Stimulated activated CD4-positive, alpha-beta T cell treated with anti-CD3 and anti-CD28 coated beads, TNF-alpha, amount 100 ng/mL, for 4 hours (primary cell): Measurements from ENCODE around the gene TTBK2.
"Not testable (repeated sequence)": the region's sequence is repeated elsewhere in the genome, so short reads cannot be mapped to it uniquely, and the experiment has no call there.

ENCODE experiments used
- DNase-seq, 3 experiments: peaks; one replicate each; pipeline ENCODE4 v3.0.0-alpha.2; 2020; ENCODE audit warnings: low read depth in 3 of 3

Gene TTBK2

DNA sequence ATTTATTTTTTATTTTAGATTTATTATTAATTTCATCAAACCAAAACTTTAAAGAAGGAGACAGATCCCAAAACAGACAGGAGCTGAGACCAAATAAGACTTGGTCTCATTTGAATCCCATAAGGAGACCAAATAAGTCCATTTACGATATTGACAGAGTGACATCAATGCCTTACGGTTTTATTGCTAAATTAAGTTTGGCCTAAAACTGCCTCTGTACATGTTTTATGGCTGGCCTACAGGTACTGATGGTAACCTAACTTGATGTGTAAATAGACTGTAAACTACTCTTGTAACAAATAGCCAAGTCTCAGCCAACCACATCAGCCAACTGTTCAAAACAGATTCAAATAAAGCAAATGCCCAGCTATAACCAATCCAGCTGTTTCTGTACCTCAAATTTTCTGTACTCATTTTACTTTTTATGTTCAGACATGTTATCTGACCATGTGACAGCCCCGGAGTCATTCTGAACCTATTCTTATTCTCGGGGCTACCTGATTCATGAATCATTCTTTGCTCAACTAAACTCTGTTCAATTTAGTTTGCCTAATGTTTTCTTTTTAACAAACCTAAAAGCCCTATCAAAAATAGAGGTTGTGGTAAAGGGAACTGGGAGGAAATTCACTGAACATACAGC, 94.2 kb downstream of the TTBK2 start:
- DNase-seq, result no peak

DNA sequence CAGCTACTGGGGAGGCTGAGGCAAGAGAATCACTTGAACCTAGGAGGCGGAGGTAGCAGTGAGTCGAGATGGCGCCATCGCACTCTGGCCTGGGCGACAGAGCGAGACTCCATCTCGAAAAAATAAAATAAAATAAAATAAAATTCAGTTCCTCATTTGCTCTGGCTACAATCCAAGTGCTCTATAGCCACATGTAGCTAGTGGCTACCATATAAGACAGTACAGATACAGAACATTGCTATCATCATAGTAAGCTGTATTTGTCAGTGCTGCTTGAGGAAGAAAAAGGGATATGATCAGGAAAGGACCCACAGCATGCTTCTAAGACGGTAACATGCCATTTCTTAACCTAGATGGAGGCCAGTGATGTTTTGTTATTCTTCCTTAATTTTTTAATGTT, 95.0 kb downstream of the TTBK2 start:
- DNase-seq, result no peak

DNA sequence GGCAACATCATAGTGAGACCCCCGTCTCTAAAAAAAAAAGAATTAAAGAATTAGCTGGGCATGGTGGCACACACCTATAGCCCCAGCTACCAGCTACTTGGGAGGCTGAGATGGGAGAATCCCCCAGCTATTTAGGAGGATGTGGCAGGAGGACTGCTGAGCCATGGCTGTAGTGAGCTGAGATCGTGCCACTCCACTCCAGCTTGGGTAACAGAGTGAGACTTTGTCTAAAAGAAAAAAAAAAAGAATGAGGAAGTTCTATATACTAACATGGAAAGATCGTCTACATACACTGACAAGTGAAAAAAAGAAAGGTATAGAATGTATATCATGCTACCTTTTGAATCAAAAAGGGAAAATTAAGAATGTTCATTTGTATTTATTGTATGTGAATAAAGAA, 99.8 kb downstream of the TTBK2 start:
- DNase-seq, result no peak

DNA sequence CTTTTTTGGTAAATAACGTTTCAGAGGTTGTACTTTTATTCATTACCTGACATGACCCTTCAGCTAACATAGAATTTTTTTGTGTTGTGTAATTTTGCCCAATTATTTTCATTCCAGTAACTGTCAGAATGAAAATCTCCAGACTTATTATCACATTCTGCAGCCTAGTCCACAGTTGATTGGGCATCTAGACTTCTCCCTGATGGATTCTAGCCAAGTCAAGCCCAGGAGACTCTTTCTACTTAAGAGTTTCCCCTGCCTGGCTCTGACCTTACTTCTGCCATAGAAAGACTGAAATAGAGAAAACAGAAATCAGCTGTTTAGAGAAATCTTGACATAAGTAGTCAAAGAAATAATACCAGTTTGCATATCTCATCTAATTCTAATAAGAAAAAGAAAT, 100.8 kb downstream of the TTBK2 start:
- DNase-seq, result no peak

DNA sequence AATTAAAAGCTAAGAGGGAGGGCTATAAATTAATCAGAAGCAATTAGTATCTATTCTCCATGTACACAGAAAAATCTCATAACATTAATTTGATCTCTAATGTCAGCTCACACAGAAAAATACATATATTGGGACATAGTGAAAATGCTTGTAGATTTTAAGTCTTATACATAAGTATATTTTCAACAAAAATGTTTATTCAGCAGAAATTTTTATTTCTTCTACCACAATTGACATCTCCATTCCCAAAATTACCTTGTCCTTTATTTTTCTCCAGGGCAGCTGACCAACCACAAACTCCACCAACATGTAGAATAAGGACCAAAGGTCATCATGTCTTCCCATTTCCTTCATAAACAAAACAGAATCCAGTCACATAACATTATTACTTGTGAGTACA, 109.1 kb downstream of the TTBK2 start:
- no peak for DNase-seq

DNA sequence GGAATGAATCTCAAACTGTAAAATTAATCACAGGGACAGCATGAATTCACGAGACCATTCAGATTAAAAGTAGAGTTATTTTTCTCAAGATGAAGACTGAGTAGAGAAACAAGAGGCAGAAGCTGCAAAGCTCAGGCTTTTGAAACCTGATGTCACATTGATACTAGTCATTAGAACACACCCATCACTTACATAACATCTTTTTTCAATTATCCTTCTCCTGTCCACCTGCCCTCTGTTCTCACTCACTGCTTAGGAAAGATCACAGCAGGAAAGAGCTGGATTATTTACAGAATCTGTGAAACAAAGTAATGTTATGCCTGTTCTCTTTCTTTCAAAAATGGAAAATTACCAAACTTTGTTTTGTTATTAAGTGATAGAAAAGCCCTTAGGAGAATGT, 111.7 kb downstream of the TTBK2 start:
- no peak for DNase-seq

DNA sequence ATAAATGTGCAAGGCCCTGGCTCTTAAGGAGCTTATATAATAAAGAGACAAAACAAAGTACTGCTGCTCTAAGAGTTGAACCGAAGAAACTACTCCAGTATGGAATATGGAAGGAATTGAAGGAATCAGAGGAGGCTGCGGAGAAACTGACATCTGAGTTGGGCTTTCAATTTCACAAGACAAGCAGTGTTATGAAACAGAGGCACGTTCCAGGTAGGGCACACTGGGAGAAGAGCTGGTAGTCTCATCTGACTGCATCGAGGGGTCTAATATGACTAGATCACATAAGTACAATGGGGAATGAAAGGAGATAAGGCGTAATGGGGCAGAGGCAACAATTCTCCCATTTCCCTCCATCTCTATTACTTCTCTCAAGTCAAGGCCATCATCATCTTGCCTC, 115.3 kb downstream of the TTBK2 start:
- no peak for DNase-seq

DNA sequence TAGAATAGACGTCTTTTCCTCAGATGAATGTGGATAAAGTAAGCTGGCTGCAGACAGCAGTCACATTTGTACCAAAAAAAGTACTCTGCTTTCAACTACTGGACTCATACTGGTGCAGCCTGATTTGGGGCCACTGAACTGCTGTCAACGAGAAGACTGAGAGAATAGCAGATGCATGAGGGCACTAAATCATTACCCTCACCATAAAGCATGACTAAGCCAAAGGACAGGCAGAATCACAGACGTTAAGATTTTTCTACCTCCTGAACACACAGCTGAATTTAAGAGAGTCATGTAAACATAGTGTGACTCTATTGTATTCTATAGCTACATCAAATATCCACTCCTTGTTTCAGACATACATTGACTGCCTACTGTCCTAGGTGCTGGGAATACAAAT, 115.8 kb downstream of the TTBK2 start:
- DNase-seq, result no peak

DNA sequence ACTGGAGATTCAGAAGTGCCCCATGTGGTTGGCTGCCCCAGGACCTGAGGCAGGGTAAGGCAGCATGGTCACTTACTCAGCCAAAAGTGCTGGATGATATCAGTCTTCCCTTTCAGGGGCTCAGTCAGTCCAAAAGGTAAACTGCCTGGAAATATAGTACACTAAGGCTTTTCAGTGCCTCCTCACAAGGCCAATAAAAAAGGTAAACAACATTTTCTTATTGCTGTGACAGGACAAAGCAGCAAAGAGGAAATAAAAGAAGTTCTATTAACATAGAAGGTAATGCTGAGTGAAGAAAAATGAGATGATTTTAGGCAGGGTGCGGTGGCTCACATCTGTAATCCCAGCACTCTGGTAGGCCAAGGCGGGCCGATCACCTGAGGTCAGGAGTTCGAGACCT, 117.1 kb downstream of the TTBK2 start:
- no peak for DNase-seq

DNA sequence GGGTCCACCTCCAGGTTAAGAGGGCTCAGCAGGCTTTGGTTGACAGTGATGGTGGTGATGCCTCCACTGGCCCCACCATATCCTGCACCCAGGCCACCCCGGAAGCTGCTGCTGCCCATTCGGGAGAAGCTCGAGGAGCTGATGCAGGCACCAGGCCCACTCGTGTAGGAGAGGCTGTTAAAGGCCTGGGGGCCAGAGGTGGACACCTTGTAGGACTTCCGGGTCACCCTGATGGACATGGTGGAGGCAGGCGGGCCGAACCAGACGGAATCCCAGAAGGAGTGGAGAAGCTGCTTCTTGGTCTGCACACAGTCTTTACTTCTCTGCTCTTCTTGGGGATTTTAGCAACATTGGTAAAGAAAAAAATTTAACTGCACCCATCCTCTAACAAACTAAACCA, 118.4 kb downstream of the TTBK2 start:
- DNase-seq, result no peak

DNA sequence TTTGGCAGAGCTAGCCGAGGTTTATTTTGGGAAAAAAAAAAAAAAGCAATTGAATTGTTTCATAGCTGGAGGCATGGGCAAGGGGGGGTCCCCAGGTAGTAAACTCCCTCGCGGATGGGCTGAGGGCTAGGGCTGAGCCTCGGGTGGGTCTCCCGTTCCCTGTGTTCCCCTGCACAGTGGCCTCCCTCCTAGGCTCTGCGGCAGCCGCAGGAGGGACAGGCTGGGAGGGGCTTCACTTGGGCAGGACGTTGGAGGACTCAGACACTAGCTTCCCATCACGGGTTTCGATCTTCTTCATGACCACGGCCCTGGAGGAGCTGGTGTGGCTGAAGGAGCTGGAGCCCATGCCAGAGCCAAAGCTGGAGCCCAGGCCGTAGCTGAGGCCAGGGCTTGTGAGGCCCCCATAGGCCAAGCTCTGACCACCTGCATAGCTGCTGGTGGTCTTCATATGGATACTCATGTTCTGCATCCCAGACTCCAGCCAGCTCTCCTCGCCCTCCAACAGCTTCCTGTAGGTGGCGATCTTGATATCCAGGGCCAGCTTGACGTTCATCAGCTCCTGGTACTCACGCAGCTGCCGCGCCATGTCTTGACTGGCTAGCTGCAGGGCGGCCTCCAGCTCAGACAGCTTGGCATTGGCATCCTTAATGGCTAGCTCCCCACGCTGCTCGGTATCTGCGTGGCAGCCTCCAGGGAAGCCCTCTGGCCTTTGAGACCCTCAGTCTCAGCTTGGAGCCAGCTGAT, 119.7 kb downstream of the TTBK2 start:
- no peak for DNase-seq

DNA sequence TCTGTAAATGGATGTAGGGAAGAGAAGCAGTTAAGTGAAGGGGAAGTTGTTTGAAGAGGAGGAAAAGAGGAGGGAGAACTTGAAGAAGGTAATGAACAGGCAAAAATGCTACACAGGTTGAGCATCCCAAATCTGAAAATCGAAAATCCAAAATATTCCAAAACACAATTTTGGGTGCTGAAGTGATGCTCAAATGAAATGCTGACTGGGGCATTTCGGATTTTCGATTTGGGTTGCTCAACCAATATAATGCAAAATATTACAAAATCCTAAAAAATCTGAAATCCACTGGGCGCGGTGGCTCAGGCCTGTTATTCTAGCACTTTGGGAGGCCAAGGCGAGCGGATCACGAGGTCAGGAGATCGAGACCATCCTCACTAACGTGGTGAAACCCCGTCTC, 121.8 kb downstream of the TTBK2 start:
- no peak for DNase-seq

DNA sequence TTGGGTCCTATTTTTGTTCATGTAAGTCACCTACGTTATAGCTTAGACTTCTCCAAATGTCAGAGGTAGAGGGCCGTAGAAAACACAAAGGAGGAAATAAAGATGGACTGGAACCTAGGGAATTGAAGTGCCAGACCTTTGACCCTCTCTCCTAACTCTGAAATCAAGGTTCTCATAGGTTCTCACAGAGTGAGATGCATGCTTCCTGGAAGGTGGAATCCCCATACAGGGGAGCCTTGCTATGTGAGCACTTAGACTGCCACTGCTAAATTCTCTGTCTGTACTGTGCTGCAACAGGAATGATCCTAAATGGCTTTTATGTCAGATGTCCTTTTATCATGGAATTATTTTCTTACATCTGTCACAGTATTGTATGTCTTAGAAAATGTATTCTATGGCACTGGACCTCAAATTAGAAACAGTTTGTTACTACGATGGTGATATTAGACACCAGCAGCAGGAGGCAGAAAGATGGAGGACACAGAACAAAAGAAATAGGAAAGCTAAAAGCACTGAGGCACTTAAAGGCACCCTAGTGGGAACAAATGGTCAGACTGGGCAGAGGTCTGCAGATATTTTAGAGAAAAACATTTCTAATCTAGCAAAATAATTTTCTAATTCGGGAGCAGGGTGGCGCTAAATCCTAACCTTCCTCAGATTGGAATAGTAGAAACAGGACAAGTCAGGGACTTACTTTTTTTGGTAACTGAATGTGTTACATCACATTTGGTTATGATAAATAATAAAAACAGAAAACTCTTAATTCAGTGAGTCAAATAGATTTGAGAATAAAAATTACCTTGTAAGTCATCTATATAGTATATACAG, 123.4 kb downstream of the TTBK2 start:
- DNase-seq, result no peak

DNA sequence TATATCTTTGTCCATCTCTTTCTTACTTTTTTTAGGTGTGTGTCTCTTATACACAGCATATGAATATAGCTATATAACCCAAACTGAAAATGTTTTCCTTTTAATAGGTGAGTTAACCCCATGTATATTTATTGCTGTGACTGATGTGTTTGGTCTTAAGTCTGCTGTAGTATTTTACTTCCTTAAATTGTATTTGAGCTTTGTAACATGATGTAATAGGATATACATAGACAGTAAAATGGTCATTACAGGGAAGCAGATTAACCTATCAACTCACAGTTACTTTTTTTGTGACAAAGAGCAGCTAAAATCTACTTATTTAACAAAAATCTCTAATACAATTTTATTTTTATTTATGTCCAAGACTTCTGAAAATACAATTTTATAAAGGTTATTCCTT, 131.9 kb downstream of the TTBK2 start:
- DNase-seq, result no peak

DNA sequence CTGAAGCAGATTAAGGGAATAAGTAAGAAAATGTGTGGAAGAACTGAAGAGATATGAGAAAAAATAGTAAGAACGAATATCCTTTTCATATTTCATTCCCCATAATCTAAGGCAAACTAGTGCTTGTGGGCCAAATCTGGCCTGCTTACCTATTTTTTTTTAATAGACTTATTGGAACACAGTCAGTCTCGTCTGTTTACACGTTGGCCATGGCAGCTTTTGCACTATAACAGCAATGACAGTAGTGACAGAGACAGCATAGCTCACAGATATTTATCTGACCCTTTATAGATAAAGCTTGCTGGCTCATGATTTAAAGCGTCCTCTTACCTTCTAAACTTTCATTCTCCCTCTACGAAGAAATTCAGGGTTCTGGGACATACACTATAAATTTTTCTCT, 133.6 kb downstream of the TTBK2 start:
- no peak for DNase-seq

DNA sequence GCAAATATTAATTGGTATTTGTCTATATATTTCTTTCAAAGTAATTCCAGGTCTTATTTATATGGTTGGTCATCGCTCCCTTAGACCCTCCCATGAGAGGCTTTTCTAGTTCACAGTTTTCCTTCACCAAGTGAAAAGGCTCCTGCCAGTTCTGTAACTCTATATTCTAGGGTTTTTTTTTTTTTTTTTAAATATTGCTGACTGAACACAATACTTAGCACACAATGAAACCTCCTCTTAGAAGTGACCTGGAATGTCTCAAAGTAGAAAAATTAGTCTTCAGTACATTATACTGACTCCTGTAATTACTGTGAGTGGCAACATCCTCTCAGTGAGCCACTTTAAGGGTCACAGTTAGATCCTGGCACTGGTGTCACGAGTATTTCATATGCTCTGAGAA, 135.0 kb downstream of the TTBK2 start:
- no peak for DNase-seq

DNA sequence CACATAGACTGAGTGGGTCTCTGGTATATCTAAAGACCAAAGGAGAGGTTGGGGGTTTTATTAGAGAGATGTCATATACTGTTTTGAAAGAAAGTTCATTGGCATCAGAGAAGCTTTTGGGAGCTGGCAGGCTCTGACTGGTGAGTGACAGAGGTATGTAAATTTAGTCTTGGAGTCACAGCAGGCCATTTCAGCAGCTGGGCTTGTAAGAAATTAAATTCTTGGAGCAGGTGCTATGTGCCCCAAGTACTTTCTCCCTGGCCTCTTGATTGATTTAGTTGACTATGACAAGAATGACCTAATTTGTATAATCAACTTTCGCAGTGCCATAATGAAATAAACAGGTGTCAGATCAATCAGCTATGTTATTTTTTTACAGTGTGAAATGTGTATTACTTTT, 135.9 kb downstream of the TTBK2 start:
- DNase-seq, result no peak

DNA sequence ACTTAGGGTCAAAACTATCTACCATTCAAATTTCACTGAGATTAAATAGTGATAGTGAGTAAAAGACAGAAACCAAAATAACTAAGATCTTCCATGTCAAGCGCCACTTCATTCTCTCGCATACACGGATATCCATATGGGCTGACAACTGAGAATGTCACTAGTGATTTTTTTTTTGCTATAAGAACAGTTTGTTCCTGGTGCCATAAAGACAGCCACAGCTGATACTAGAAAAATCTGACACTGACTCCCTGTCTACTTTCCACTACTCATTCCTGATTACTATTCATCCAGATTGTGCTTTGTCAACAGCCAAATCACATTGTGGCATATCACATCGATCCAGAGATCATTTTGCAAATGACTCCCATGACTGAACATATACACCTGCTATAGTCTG, 137.9 kb downstream of the TTBK2 start:
- DNase-seq, result no peak

DNA sequence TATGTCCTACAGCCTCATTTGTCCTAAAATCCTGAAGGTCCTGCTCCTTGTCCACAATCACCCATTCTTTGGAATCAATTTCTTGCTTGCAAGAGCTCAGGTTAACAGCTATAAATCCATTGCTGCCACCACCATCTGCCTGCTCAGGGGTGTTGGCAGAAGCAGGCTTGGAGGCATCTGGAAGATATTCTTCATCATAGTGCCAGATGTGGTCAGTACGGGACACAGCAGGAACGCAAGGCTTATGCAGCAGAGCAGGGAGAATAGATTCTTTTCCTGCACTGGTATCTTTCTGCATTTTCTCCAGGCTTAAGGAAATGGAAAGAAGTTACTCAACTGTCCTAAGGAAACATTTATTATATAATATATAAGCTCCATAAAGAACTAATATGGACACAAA, 145.2 kb downstream of the TTBK2 start:
- no peak for DNase-seq

DNA sequence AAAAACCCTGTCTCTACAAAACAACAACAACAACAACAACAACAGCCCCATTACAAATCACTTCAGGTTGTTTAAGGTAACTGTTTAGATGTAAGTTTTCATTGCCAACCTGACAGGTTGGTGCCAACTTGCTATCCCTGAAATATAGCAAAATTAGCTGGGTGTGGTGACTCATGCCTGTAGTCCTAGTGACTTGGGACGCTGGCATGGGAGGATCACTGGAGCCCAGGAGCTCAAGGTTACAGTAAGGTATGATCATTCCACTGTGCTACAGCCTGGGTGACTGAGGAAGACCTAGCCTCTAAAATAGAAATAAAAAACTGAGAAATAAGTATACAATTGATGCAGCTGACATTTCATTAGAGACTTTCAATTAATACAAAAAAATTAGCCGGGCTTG, 147.7 kb downstream of the TTBK2 start:
- DNase-seq, result no peak

DNA sequence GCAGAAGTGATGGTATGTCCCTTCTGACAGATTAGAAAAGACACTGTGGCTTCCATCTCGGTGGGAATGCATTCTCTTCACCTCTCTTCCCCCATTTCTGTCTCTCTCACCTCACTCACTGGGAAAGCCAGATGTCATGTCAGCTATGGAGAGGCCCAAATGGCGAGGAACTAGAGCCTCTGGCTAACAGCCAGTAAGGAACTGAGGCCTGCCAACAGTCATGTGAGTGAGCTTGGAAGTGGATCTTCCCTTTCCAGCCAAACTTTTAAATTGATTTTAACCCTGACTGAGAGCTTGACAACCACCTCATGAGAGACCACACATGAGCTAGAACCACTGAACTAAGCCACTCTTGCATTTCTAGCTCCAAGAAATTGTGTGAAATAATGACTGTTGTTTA, 148.4 kb downstream of the TTBK2 start:
- no peak for DNase-seq

DNA sequence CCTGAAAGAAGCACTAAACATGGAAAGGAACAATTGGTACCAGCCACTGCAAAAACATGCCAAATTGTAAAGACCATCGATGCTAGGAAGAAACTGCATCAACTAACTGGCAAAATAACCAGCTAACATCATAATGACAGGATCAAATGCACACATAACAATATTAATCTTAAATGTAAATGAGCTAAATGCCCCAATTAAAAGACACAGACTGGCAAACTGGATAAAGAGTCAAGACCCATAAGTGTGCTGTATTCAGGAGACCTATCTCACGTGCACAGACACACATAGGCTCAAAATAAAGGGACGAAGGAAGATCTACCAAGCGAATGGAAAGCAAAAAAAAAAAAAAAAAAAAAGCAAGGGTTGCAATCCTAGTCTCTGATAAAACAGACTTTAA, 154.5 kb downstream of the TTBK2 start:
- DNase-seq, result not testable (repeated sequence)

DNA sequence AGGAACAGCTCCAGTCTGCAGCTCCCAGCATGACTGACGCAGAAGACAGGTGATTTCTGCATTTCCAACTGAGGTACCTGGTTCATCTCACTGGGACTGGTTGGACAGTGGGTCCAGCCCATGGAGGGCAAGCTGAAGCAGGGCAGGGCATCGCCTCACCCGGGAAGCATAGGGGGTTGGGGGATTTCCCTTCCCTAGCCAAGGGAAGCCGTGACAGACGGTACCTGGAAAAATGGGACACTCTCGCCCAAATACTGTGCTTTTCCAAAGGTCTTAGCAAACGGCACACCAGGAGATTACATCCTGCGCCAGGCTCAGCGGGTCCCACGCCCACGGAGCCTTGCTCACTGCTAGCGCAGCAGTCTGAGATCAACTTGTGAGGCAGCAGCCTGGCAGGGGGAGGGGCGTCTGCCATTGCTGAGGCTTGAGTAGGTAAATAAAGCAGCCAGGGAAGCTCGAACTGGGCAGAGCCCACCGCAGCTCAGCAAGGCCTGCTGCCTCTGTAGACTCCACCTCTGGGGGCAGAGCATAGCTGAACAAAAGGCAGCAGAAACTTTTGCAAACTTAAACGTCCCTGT, 156.3 kb downstream of the TTBK2 start:
- DNase-seq, result not testable (repeated sequence)
